ENCODE data around the gene SLC35E4. TPM values are rescaled to one million over a fixed set of nuclear protein-coding genes. Genes with fewer than 3 reads are reported as not detected.
"Not testable (repeated sequence)": the region's sequence is repeated elsewhere in the genome, so short reads cannot be mapped to it uniquely, and the experiment has no call there.

Gene SLC35E4
- total RNA-seq, 4 donors from 2014 or later = 6.1 to 15.0 (median 7.3) TPM

DNA sequence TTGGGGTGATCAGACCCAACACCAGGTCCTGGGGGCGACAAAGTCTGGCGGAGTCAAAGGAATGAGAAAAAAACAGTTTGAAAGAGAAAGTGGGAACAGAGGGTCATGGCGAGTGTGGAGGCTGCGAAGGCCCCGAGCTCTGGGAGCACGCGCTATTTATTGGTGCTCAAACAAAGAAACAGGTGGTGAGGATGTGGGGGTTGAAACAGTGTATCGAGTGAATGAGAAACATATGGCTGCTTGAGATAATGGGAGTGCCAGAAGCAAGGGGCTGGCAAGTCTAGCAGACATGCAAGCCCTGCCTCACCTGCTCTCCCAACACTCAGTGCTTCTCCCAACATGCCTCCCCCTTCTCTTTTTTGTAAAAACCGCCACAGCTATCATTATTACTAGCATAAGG is 39.9 kb downstream of the SLC35E4 start:
- no peaks in the 10 kb centered on the region for H3K9me3 ChIP-seq
- H3K4me1 ChIP-seq = peaks cover 0 to 10% (median 0%) of the 10 kb centered on the region in 4 donors
- no peaks in the 10 kb centered on the region for H3K36me3 ChIP-seq
- H3K27me3 ChIP-seq = no peaks in the 10 kb centered on the region
- no peak for DNase-seq (ENCODE audit: low spot score in 2 of 2)
- no peak overlapping the region for H3K4me3 ChIP-seq
- H3K27ac ChIP-seq = no peak overlapping the region
- WGBS, 2 donors = 63 to 64% methylated on average over 9 of the region's 9 CpGs
- TF ChIP-seq POLR2A (IDR thresholded peaks at IDR 0.05) (no peak), EP300 (IDR thresholded peaks at IDR 0.05) (no peak)
- TF ChIP-seq, protein P1, sequence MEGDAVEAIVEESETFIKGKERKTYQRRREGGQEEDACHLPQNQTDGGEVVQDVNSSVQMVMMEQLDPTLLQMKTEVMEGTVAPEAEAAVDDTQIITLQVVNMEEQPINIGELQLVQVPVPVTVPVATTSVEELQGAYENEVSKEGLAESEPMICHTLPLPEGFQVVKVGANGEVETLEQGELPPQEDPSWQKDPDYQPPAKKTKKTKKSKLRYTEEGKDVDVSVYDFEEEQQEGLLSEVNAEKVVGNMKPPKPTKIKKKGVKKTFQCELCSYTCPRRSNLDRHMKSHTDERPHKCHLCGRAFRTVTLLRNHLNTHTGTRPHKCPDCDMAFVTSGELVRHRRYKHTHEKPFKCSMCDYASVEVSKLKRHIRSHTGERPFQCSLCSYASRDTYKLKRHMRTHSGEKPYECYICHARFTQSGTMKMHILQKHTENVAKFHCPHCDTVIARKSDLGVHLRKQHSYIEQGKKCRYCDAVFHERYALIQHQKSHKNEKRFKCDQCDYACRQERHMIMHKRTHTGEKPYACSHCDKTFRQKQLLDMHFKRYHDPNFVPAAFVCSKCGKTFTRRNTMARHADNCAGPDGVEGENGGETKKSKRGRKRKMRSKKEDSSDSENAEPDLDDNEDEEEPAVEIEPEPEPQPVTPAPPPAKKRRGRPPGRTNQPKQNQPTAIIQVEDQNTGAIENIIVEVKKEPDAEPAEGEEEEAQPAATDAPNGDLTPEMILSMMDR (IDR thresholded peaks at IDR 0.05) = no peak

DNA sequence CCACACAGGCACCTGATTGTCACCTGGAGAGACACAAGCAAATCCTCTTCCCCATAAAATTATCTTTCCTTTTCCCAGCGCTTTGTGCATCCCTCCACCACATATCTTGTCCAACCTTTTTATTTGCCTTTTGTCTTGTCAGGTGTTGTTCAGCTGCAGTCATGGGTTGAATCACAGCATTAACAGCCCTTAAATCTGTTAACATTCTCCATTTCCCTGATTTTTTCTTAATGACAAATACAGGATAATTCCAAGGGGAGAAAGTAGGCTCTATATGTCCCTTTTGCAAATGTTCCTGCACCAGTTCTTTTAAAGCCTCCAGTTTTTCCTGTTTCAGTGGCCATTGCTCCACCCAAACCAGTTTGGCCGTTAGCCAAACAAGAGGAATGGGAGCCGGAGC is 41.0 kb downstream of the SLC35E4 start:
- H3K27ac ChIP-seq; H3K27me3 ChIP-seq; H3K4me3 ChIP-seq; H3K36me3 ChIP-seq; H3K9me3 ChIP-seq; DNase-seq (ENCODE audit: low spot score in 2 of 2); H3K4me1 ChIP-seq: not testable (repeated sequence)
- WGBS, 2 donors = 72 to 80% methylated on average over 3 of the region's 3 CpGs

DNA sequence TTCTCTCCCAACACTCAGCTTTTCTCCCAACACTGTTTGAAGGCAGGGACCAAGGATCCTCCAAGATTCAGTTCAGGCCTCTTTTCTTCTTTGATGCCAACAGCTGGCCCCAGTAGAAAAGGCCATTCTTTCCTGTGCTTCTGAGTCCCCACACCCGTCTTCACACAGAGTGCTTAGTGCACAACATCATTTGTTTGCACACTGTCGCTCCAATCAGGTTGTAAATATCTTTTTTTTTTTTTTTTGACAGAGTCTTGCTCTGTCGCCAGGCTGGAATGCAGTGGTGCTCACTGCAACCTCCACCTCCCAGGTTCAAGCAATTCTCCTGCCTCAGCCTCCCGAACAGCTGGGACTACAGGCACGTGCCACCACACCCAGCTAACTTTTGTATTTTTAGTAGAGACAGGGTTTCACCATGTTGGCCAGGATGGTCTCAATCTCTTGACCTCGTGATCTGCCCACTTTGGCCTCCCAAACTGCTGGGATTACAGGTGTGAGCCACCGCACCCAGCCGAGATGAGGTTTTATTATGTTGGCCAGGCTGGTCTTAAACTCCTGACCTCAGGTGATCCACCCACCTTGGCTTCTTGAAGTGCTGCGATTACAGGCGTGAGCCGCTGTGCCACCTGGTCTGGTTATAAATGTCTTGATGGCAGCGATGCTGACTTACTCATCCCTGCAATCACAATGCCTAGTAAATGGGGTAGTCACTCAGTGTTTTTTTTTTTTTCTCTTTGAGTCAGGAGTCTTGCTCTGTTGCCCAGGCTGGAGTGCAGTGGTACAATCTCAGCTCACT is 44.5 kb downstream of the SLC35E4 start:
- WGBS, 2 donors = 80 to 85% methylated on average over 12 of the region's 12 CpGs
- H3K36me3 ChIP-seq; DNase-seq (ENCODE audit: low spot score in 2 of 2); H3K4me1 ChIP-seq; H3K27ac ChIP-seq; H3K4me3 ChIP-seq; H3K9me3 ChIP-seq; H3K27me3 ChIP-seq: not testable (repeated sequence)

DNA sequence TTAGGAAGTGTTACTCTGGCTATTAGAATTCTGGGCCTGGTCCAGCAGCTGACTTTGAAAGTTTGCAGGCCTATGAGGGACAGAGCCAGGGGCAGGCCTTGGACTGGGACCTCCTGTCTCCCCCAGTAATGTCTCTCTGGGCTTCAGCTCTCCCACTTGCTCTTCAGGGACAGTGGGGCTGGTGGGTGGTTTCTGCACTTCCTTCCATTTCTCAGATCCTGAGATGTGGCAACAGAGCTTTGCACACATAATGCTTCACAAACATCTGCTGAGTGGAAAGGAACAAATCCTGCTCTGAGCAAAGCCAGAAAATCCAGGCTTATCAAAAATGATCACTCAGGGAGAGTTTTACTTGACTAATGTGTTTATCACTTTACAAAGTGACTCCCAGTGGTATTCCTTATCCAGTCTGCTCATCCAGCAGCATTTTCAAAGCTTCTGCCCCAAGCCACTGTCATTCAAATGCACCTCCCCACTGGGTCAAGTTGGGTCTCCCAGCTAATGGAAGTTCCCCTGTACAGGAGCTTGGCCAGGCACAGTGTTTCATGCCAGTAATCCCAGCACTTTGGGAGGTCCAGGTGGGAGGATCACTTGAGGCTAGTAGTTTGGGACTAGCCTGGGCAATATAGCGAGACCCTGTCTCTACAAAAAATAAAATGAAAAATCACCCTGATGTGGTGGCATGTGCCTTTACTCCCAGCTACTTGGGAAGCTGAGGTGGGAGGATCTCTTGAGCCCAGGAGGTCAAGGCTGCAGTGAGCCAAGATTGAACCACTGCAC is 45.6 kb downstream of the SLC35E4 start:
- TF ChIP-seq POLR2A (IDR thresholded peaks at IDR 0.05) (no peak), EP300 (IDR thresholded peaks at IDR 0.05) (no peak)
- TF ChIP-seq, protein P1 (IDR thresholded peaks at IDR 0.05) = no peak
- WGBS, 2 donors = 94 to 100% methylated on average over 1 of the region's 1 CpG
- no peak for DNase-seq (ENCODE audit: low spot score in 2 of 2)
- Histone ChIP-seq H3K27ac (no peak overlapping the region), H3K36me3 (no peaks in the 10 kb centered on the region), H3K27me3 (no peaks in the 10 kb centered on the region), H3K4me1 (peaks cover 0 to 10% (median 0%) of the 10 kb centered on the region in 4 donors), H3K4me3 (no peak overlapping the region), H3K9me3 (no peaks in the 10 kb centered on the region)

DNA sequence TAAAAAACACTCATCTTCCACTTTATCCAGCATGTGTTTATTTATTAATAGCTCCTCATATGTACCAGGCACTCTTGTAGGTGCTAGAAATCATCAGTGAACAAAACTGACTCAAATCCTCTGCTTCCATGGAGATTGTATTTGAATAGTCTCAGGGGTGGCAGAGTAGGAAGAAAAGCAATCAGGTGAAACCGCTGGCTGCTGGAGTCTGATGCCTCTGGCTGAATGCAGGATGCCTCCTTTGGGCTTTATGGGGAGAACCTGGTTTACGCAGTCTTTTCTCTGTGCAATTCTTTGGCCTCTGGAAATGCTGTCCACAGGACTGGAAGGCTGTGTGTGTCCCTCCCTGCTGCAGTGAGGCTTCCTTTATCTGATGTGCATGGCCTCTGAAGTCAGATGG is 46.2 kb downstream of the SLC35E4 start:
- no peaks in the 10 kb centered on the region for H3K36me3 ChIP-seq
- H3K9me3 ChIP-seq = no peaks in the 10 kb centered on the region
- H3K27ac ChIP-seq = no peak overlapping the region
- H3K4me3 ChIP-seq = no peak overlapping the region
- H3K4me1 ChIP-seq = peaks cover 0 to 10% (median 0%) of the 10 kb centered on the region in 4 donors
- WGBS, 2 donors = 69 to 75% methylated on average over 2 of the region's 2 CpGs
- TF ChIP-seq, protein P1 (IDR thresholded peaks at IDR 0.05) = no peak
- TF ChIP-seq EP300 (IDR thresholded peaks at IDR 0.05) (no peak), POLR2A (IDR thresholded peaks at IDR 0.05) (no peak)
- no peak for DNase-seq (ENCODE audit: low spot score in 2 of 2)
- H3K27me3 ChIP-seq = no peaks in the 10 kb centered on the region

DNA sequence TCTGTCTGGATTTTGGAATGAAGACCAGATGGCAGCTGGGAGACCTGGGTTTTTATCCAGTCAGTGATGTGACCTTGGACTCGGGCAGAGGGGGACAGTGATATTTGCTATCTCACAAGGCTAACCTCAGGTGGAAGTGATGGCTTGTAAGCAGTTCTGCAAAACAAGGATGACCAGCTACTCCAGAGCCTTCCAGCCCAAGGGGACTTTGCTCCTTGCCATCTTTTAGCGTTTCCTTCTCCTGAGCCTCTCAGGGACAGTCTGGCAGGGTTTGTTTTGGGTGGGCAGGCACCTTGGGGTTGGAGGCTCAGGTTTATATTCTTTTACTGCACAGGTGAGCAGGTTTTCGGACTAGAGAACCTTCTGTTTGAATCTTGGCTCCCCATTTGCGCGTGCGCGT is 49.6 kb downstream of the SLC35E4 start:
- H3K27ac ChIP-seq = no peak overlapping the region
- whole genome bisulfite sequencing, 2 donors = 75 to 85% methylated on average over 7 of the region's 7 CpGs
- H3K4me1 ChIP-seq = no peaks in the 10 kb centered on the region
- H3K4me3 ChIP-seq = no peak overlapping the region
- no peak for DNase-seq (ENCODE audit: low spot score in 2 of 2)
- no peaks in the 10 kb centered on the region for H3K9me3 ChIP-seq
- H3K36me3 ChIP-seq = no peaks in the 10 kb centered on the region
- no peaks in the 10 kb centered on the region for H3K27me3 ChIP-seq
- TF ChIP-seq, protein P1 (IDR thresholded peaks at IDR 0.05) = no peak
- TF ChIP-seq EP300 (IDR thresholded peaks at IDR 0.05) = no peak
- no peak for TF ChIP-seq POLR2A (IDR thresholded peaks at IDR 0.05)

All from tibial nerve (tissue), 4 donors.